GM19023 (cell line): ENCODE data around the gene STON1.
A peak's percentile ranks its signal among the peaks of the same experiment; 100 is the strongest.
"Not testable (repeated sequence)": the region's sequence is repeated elsewhere in the genome, so short reads cannot be mapped to it uniquely, and the experiment has no call there.

ENCODE experiments used
- ATAC-seq: cut with Tn5 transposase; IDR thresholded peaks from one replicate; pipeline ENCODE4 v1.9.1; 2021; ENCODE audit warnings: mild to moderate bottlenecking, moderate library complexity; ENCODE audit not compliant: unreplicated experiment

The STON1 gene, protein sequence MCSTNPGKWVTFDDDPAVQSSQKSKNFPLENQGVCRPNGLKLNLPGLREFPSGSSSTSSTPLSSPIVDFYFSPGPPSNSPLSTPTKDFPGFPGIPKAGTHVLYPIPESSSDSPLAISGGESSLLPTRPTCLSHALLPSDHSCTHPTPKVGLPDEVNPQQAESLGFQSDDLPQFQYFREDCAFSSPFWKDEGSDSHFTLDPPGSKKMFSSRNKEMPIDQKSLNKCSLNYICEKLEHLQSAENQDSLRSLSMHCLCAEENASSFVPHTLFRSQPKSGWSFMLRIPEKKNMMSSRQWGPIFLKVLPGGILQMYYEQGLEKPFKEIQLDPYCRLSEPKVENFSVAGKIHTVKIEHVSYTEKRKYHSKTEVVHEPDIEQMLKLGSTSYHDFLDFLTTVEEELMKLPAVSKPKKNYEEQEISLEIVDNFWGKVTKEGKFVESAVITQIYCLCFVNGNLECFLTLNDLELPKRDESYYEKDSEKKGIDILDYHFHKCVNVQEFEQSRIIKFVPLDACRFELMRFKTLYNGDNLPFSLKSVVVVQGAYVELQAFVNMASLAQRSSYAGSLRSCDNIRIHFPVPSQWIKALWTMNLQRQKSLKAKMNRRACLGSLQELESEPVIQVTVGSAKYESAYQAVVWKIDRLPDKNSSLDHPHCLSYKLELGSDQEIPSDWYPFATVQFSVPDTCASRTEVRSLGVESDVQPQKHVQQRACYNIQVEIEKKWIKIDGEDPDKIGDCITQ

DNA sequence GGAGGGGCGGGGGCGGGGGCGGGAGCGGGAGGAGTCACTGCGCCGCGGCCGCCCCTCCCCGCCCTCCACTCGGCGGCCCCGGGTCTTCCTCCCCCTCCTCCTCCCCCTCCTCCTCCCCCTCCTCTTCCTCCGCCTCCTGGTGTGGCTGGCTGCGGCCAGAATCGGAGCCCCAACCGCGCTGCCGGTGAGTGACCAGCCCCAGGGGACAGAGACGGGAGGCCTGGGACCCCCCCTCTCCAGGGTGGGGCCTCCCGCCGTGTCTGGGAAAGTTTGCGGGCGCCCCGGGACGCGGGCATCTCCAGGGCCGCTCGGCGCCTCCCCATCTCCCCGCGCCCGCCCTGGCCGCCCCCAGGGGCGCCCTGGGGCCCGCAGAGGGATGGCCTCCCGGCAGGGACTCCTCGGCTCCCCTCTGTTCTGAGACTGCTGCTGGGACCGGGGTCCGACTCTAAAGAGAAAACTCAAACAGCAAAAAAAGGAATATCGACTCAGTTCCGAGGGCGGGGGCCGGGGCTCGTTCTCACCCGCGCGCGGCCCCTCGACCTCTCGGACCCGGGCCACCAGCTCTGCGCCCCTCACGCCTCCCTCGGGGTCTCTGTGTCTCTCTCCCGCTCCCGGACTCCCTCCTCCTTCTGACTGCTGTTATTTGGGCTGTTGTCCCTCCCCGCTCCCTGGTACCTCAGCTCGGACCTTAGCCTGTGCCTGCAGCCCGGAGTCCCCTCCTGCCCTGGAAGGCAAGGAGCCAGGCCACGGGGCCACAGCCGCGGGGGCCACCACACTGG lies at the start of gene STON1:
TSS of gene STON1 (plus strand) at position 122 of the 779 bp plus-strand sequence. CDS start 50,480 bp downstream, outside the sequence.
- ATAC-seq = peak; percentile 56

DNA sequence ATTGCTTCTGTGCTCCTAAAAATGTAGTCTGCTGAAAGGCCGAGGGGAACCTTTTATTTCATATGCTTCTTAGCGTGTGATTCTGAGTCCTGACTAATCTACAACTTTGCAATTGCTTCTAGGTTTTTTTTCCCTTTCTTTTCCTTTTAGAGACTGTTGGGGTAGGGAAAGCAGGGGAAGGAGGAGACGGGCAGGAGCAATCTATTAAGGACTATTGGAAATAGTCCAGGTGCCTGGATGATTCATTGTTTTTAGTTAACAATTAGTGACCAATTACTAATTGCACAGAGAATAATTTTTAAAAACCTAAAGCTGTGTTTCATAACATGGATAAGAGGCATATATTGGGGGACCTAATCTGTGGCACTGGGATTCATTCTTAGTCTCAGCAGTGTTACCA lies 49.4 kb upstream of the STON1 start:
- no peak for ATAC-seq

DNA sequence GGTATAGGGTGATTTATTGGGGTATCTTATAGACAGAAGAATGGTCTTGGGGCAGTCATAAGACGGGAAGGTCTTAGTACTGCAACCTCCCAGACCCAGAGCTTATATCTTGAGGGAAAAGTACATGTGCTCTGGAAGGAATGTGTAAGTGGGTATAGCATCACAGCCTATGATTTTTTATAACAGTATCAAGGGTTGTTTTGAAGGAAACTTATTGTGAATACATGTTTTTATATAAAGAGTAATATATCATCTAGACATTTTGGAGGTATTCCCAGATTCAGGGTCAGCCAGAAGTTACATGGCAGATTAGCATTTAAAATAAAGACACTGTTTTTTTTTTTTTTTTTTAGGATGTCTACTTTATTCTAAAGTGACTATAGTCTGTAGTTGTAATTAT lies 47.6 kb upstream of the STON1 start:
- ATAC-seq = no peak

DNA sequence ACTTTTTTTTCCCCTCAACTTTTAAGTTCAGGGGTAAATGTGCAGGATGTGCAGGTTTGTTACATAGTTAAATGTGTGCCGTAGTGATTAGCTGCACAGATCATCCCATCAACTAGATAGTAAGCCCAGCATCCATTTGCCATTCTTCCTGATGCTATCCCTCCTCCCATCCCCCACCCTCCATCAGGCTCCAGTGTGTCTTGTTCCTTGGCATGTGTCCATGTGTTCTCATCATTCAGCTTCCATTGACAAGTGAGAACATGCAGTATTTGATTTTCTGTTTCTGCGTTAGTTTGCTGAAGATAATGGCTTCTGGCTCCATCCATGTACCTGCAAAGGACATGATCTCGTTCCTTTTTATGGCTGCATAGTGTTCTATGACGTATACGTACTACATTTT lies 47.2 kb upstream of the STON1 start:
- no peak for ATAC-seq

DNA sequence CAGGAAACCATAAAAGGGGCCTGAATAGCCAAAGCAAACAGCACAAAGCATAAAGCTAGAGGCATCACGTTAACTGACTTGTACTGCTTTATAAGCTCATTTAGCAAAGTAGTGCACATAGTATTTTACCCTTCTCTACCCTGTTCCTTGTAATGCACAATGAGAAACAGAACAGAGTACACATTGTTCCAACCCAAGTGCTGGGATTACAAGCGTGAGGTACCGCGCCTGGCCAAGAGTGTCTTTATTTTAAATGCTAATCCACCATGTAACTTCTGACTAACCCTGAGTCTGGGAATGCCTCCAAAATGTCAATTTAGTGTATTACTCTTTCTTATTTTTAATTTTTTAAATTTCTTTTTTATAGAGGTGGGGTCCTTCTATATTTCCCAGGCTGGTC lies 46.4 kb upstream of the STON1 start:
- no peak for ATAC-seq

DNA sequence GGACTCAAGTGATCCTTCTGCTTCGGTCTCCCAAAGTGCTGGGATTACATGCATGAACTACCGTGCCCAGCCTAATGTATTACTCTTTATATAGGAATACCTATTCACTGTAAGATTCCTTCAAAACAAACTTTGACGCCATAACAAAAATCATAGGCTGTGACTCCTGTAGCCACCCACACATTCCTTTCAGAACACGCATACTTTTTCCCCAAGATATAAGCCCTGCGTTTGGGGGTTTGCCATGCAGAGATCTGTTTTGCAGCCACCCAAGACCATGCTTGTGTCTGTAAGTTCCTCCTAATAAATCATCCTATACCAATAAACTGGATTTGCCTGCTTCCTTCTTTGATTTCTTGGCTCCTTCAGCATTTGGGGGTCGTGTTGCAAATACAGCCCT lies 46.0 kb upstream of the STON1 start:
- no peak for ATAC-seq

DNA sequence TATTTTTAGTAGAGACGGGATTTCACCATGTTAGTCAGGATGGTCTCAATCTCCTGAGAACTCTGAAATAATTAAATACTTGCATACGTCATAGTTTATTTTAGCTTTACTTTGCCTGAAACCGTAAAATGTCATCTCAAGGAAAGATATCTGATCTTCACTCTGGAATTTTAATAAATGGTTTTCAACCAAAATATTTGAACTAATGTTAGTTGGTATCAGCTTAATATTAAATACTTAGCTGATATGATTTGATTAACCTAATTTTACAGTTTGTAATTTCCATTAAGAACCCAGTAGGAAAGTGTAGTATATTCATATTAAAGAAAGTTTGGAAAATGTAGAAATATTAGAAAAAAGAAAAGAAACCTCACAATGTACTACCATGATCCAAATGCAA lies 41.4 kb upstream of the STON1 start:
- no peak for ATAC-seq

DNA sequence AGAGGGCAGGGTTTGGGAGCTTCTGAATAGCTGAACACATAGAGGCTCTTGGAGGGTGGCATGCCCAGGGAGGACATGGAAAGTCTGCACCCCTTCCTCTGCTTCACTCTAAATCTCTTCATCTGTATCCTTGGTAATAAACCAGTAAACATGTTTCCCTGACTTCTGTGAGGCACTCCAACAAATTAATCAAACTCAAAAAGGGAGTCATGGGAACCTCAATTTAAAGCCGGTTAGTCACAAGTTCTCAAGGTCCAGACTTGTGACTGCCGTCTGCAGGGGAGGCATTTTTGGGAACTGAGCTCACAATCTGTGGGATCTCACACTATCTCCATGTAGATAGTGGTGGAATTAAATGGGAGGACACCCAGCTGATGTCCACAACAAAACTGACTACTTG lies 33.1 kb upstream of the STON1 start:
- ATAC-seq = no peak

DNA sequence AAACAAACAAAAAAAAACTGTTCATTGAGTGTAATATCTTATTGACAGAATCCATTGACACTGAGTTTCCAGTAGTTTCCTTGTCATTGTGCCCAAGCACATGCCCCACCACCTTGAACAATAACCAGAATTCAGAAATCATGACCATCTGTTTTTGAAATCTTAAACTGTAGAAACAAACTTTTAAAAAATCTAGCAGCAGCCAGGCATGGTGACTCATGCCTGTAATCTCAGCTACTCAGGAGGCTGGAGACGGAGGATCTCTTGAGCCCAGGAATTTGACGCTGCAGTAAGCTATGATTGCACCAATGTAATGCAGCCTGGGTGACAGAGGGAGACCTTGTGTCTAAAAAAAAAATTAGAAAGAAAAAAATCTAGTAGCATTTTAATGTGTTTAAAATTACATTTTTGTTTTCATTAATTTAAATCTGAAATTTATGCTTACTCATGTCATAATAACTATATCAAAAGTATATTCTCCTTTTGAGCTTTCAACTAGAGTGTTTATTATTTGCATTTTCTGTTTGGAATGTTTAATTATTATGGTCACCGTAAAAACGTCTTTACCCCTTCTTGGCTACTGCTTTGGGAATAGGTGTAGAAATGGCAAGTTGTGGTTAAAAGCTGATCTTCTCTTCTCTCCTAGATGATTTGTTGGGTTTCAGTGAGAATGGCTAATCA lies 25.2 kb upstream of the STON1 start:
- ATAC-seq = no peak

DNA sequence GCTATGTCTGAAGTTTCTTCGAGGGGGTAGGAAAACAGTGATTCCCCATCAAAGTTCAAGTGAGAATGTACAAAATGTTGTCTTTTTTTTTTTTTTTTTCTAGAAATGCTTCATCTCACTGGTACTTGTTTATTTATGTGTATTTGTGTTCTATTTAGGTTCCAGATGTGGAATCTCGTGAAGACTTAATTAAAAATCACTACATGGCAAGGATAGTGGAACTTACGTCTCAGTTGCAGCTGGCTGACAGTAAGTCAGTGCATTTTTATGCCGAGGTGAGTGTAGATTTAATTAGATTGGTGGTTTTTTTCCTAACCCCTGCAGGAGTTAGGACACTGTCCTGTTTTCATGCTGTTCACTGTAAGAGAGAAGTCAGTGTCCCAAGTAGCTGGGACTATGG lies 22.8 kb upstream of the STON1 start:
- no peak for ATAC-seq

DNA sequence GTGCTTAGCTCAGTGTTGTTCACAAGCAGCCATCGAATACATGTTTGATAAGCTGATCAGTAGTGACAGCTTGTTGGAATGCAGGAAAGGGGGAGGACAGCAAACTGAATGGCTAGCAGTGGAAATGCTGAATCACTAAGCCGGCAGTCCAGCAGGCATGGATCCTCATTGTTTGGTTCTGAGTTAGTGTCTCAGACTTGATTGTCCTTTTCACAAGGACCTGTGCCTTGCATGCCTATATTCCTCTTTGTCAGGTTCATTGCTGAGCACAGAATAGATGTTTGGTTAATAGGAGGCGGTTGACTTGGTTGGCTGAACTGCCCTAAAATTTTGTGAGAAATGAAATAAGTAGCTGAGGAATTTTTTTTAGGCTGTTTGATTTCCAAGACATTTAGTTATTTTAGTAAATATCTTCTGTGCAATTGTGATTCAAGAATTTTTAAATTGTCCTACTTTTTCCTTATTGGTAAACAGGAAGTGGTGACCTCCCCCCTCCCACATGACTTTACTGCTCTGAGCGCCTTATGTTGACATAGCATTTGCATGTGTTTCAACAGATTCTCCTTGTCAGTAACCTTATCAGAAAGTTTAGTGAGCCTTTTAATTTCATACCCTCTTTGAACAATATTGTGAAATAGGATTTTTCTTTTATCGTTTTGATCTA lies 21.4 kb upstream of the STON1 start:
- no peak for ATAC-seq

DNA sequence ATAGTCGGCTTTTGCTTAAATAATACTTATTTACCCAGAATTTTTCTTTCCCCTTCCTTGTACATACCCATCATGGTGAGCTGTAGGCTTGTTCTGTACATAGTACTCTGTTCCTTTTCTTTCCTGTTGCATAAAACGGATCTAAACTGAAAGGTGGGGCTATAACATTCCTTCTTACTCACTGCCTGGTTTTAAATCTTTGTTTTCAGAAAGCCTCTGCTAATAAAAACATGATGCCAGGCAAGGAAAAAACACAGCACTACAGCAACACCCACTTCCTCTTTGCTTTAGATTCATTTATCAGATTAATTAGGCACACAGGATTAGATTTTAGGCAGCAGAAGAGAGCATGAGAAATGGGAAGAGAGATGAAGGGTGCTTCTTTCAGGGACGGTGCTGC lies 19.6 kb upstream of the STON1 start:
- ATAC-seq = no peak

DNA sequence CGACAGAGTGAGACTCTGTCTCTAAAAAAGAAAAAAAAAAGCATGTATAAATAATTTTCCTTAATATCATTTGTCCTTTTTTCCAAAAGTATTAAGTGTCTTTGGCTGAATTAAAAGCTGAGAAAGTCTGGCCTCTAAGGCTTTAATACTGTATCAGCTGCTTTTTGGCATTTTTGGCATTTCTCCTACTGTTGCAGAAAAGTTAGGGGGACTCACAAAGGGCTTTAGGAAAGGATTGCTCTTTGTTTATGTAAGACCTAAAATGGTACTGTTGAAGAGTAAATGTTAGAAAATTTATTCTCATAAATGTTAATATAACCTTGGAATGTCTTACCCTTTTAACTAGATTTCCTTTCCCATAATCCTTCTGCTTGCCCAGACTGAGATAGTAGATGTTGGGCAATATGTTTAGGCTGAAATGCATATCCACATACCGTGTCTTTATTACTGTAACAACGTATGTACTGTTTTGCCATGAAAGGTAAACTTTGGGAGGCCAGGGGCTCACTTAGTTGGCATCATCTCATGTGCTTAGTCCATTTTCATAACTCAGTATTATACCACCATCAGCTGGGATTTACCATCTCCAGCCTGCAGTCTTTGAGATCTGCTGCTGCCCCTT lies 18.0 kb upstream of the STON1 start:
- ATAC-seq = no peak

DNA sequence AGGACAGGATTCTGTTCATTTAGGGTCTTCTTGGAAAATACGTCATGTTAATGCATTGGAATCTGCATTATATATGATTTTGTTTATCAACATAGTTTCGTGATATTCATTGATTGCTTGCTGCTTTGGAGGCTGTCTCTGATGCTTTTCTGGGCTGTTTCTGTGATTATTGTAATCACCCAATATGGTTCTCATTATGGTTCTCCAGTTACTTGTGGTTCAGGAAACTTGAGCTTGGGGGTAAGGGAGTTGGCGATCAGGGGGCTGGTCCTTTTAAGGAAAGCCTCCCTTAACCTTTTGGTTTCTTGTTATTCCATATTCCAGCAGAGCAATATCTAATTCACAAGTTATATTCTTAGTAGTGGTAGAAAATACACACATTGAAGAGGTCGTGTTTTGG lies 17.4 kb upstream of the STON1 start:
- no peak for ATAC-seq

DNA sequence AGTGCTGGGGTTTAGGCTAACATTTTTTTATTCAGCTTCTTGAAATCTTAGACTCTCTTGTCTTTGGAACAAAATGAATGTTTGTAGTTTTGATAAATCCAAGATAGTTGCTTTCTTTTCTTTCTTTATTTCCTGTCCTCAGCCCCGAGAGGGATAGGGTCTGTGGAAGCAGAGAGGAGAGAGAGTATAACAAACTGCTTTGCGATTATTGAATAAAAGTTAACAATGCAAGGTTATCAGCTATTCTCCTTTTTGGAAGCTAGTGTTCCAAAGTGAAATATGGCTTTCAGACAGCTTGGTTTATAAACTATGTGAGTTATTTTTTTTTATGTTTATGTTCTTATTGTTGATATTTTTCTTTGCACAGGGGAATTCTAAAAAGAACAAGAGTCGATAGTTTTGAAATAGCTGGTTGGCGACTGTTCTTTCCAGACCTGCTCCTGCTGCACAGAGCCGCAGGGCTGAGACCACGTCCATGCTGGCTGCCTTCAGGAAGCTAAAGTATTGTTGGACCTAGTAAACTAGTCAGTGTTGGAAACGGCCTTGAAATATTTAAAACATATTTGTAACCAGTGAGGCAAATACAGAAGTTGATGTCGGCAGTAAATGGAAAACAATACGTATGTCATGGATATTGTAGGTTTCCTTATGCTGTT lies 15.5 kb upstream of the STON1 start:
- ATAC-seq = no peak

DNA sequence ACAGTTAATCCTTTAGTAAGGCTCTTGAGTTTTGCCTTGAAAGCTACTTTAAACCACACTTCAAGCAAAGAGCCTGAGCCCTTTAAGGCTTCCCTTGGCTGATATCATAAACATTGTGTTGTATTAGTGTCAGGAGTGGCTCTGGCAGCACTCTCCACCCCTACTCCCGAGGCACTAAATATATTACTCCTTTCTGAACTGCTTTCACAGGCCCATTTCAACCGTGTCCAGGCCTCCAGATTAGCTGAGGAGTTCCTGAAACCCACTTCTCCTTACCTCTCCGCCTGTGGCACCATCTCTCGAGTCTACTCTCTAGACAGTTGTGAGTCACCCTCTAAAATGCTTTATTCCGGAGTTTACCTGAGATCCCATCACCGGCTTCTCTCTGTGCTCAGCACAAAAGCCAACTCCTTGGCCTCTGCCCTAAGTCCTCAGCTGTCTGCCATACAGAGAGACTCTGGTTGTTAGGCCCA lies 14.4 kb upstream of the STON1 start:
- ATAC-seq = no peak

DNA sequence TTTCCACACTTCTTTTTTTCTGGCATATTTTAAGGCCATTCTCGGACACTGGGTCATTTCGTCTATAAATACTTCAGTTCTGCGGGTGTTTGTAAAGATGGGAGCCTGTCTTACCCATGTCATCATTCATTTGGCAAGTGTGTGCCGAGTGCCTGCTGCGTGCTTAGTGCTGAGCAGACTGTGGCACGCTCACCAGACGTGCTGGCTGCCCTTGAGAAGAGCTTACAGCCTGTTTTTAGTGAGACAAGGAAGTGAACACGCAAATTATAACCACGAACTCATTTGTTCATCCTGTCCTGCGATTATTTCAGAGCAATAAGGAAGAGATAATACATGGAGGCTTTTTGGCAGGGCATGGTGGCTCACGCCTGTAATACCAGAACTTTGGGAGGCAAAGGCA lies 10.4 kb upstream of the STON1 start:
- ATAC-seq = no peak

DNA sequence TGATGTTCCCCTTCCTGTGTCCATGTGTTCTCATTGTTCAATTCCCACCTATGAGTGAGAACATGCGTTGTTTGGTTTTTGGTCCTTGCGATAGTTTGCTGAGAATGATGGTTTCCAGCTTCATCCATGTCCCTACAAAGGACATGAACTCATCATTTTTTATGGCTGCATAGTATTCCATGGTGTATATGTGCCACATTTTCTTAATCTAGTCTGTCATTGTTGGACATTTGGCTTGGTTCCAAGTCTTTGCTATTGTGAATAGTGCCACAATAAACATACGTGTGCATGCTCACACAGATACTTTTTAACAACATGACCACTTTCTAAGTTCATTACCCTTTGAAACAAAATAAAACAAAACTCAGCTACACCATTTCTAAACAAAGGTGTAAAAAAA lies 5.2 kb upstream of the STON1 start:
- not testable (repeated sequence) for ATAC-seq

DNA sequence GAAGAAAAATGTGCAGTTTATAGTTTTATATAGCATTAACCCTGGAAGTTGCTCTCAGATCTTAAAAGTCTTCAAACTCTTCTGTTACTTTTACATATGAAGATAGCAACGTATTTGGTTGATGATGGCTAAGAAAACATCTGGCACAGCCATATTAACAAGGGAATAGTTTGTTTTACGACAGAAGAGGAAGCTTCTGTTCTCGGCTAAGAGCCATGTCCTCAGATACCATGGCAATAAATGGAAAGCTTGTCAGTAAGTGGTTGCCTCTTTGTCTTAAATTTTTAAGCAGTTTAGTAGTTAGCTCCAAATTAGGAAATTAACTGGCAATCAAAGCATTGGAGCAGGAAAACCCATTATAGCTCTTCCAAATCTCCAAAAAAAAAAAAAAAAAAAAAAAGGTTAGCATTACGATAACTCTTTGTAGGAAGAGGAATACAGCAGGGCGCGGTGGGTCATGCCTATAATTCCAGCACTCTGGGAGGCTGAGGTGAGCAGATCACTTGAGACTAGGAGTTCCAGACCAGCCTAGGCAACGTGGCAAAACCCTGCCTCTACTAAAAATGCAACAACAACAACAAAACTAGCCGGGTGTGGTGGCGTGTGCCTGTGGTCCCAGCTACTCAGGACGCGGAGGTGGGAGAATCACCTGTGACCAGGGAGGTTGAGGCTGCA lies 4.5 kb upstream of the STON1 start:
- no peak for ATAC-seq
